SU-DHL-6 (cell line): ENCODE data around the gene NIN.

Experiments used
- H2AFZ ChIP-seq: fragments of 200-600 bp; sonication (generic); 2 replicates; pipeline ENCODE4 v1.6.1; 2014; ENCODE audit warnings: low read depth, mild to moderate bottlenecking, moderate library complexity, mixed read lengths, antibody characterized with exemption, low read length; ENCODE audit not compliant: severe bottlenecking
- H3F3A ChIP-seq: fragments of 200-600 bp; shearing (Covaris generic); 2 replicates; pipeline ENCODE4 v1.6.0; 2016; ENCODE audit warnings: antibody characterized with exemption, mild to moderate bottlenecking; ENCODE audit not compliant: insufficient read depth
- H3K27ac ChIP-seq: fragments of 200-600 bp; sonication (generic); 2 replicates; pipeline ENCODE4 v1.5.1; 2016; ENCODE audit warnings: low read depth, mild to moderate bottlenecking, low read length, moderate library complexity, mixed read lengths
- H3K27me3 ChIP-seq: fragments of 200-600 bp; sonication (generic), shearing (Covaris generic); 2 replicates; pipeline ENCODE4 v1.6.0; 2014; ENCODE audit warnings: mild to moderate bottlenecking, low read length
- H3K36me3 ChIP-seq: fragments of 200-600 bp; sonication (generic); 2 replicates; pipeline ENCODE4 v1.6.1; 2014; ENCODE audit warnings: mild to moderate bottlenecking, low read length, mixed read lengths
- H3K4me2 ChIP-seq: fragments of 300-600, 200-600 bp; shearing (Covaris generic), sonication (generic); 2 replicates; pipeline ENCODE4 v1.6.0; 2014; ENCODE audit warnings: low read length, low read depth, mild to moderate bottlenecking; ENCODE audit not compliant: poor library complexity, severe bottlenecking
- H3K4me3 ChIP-seq: fragments of 200-600 bp; sonication (generic); 2 replicates; pipeline ENCODE4 v1.5.1; 2014; ENCODE audit warnings: antibody characterized with exemption, low read length, mild to moderate bottlenecking, mixed read lengths; ENCODE audit not compliant: insufficient read depth, poor library complexity, severe bottlenecking
- H3K79me2 ChIP-seq: fragments of 200-600 bp; sonication (generic); 2 replicates; pipeline ENCODE4 v1.6.1; 2014; ENCODE audit warnings: mild to moderate bottlenecking, low read length, moderate library complexity; ENCODE audit not compliant: insufficient read depth
- H3K9ac ChIP-seq: fragments of 200-600 bp; sonication (generic); 2 replicates; pipeline ENCODE4 v1.7.0; 2014; ENCODE audit warnings: mild to moderate bottlenecking, low read length
- H3K9me2 ChIP-seq: fragments of 200-600 bp; sonication (generic); replicated peaks from 2 replicates; pipeline ENCODE4 v1.6.1; 2014; ENCODE audit warnings: low read length; ENCODE audit not compliant: insufficient read depth
- H3K9me3 ChIP-seq: fragments of 200-600 bp; sonication (generic); 2 replicates; pipeline ENCODE4 v1.6.1; 2014; ENCODE audit warnings: low read length, mixed read lengths; ENCODE audit not compliant: insufficient read depth
- H4K20me1 ChIP-seq: fragments of 200-600 bp; sonication (generic); 2 replicates; pipeline ENCODE4 v1.6.1; 2014; ENCODE audit warnings: low read depth, mild to moderate bottlenecking, antibody characterized with exemption, low read length, moderate library complexity, mixed read lengths
- EZH2phosphoT487 ChIP-seq: fragments of 200-600 bp; sonication (generic), shearing (Covaris generic); conservative IDR thresholded peaks from 2 replicates; pipeline ENCODE4 v1.6.1; 2018; ENCODE audit warnings: mild to moderate bottlenecking, antibody characterized with exemption, low read length, moderate library complexity, mixed read lengths
- TF ChIP-seq, protein P1 (sequence below): fragments of 200-600 bp; sonication (generic); IDR thresholded peaks from one replicate; pipeline ENCODE4 v1.5.1; 2017; ENCODE audit warnings: antibody characterized with exemption, mild to moderate bottlenecking, low read length, moderate library complexity; ENCODE audit not compliant: insufficient read depth, poor library complexity, severe bottlenecking

Gene NIN

DNA sequence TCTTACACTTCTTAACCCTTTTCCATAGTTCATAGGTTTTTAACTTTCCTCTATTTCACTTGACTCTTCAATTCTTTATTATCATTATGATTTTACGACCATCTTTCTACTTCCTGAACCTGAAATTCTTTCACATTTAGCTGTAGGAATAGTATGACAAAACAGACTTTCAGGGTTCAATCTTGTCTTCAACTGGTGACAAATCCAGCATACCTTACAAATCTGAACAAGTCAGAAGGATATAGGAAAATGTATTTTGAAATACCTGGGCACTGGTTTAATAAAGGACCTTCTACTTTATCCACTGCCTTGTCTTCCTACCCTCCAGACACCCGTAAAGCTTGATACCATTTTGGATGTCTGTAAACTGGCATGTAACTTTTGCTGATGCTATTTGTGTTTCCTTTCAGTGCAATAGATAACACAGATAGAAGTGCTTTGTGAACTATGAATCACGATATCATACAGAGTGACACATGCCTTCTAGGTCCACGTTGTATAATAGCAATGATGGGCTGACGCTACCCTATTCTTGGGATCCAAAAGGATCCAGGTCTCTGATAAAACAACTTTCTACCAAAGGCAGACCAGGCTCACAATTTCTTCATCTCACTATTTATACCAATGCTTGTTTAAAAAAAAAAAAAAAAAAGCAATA lies 85.4 kb downstream of the NIN start:
- Histone ChIP-seq H3K27ac (no peak overlapping the region), H3K9me3 (no peaks in the 10 kb centered on the region), H3K4me2 (no peak overlapping the region), H3K4me3 (no peak overlapping the region), H3K9ac (no peak overlapping the region), H3K36me3 (peaks cover 51% of the 10 kb centered on the region), H3F3A (0 out of 2 replicates have a peak, but pooled peaks cover 2% of the 10 kb centered on the region), H2AFZ (no peak overlapping the region), H3K79me2 (no peaks in the 10 kb centered on the region), H3K27me3 (no peaks in the 10 kb centered on the region), H4K20me1 (no peaks in the 10 kb centered on the region), H3K9me2 (no peaks in the 10 kb centered on the region)
- TF ChIP-seq, protein P1, sequence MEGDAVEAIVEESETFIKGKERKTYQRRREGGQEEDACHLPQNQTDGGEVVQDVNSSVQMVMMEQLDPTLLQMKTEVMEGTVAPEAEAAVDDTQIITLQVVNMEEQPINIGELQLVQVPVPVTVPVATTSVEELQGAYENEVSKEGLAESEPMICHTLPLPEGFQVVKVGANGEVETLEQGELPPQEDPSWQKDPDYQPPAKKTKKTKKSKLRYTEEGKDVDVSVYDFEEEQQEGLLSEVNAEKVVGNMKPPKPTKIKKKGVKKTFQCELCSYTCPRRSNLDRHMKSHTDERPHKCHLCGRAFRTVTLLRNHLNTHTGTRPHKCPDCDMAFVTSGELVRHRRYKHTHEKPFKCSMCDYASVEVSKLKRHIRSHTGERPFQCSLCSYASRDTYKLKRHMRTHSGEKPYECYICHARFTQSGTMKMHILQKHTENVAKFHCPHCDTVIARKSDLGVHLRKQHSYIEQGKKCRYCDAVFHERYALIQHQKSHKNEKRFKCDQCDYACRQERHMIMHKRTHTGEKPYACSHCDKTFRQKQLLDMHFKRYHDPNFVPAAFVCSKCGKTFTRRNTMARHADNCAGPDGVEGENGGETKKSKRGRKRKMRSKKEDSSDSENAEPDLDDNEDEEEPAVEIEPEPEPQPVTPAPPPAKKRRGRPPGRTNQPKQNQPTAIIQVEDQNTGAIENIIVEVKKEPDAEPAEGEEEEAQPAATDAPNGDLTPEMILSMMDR: no peak
- no peak for TF ChIP-seq EZH2phosphoT487

DNA sequence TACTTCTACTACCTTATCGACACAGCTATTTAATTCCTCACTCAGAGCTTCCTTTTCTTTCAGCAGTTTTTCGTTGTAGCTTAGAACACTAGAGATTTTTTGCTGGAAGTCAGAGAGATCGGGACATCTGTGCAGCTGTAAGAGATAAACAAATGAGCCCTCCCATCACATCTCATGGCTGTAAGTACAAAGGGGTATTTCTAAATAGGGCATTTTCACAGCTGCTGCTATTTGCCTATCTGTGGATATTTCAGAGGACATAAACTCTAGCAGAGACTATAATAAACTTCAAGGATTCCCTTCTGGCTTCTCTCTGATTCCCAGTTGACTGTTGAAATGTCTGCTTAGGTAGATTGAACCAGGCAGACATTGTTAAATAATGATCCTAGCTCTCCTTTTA lies 86.7 kb downstream of the NIN start:
- Histone ChIP-seq H3K27me3 (no peaks in the 10 kb centered on the region), H3K4me3 (no peak overlapping the region), H3K4me2 (no peak overlapping the region), H3F3A (0 out of 2 replicates have a peak, but pooled peaks cover 2% of the 10 kb centered on the region), H3K9me3 (no peaks in the 10 kb centered on the region), H3K36me3 (peaks cover 52% of the 10 kb centered on the region), H3K27ac (no peak overlapping the region), H4K20me1 (no peaks in the 10 kb centered on the region), H3K9ac (no peak overlapping the region), H3K79me2 (no peaks in the 10 kb centered on the region), H3K9me2 (no peaks in the 10 kb centered on the region), H2AFZ (no peak overlapping the region)
- TF ChIP-seq EZH2phosphoT487: no peak
- TF ChIP-seq, protein P1: no peak

DNA sequence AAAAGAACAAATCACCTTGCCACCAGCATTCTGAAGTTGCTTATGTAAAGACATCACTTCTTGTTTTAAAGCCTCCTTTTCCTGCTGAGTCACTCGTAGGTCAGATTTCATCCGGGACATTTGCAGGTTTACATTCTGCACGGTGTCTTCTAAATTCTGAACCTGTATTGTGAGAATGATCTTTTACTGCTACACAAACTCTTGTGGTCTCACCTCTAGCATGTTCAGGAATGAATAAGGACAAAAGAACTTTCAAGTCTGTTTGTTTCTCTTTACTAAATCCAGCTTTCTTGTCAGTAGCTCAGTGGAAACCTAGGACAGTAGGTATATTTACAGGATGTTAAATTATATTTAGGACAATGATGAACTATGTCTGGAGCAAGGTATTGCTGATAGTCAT lies 89.4 kb downstream of the NIN start:
- Histone ChIP-seq H3K4me2 (no peak overlapping the region), H3K36me3 (peaks cover 57% of the 10 kb centered on the region)

More for the DNA sequence above, 89.4 kb downstream of the NIN start:
- H3K9me3 ChIP-seq: no peaks in the 10 kb centered on the region
- no peak overlapping the region for H3K27ac ChIP-seq
- TF ChIP-seq, protein P1: no peak
- TF ChIP-seq EZH2phosphoT487: no peak
- H4K20me1 ChIP-seq: no peaks in the 10 kb centered on the region
- H3K9me2 ChIP-seq: no peaks in the 10 kb centered on the region
- H3K9ac ChIP-seq: no peak overlapping the region
- no peak overlapping the region for H3K4me3 ChIP-seq
- H2AFZ ChIP-seq: no peak overlapping the region
- no peaks in the 10 kb centered on the region for H3K27me3 ChIP-seq
- 0 out of 2 replicates have a peak, but pooled peaks cover 2% of the 10 kb centered on the region for H3F3A ChIP-seq
- no peaks in the 10 kb centered on the region for H3K79me2 ChIP-seq
